Ishikawa (cell line): ENCODE results near the gene PIR.

Source experiments
- CEBPB ChIP-seq: IDR thresholded peaks from 2 replicates; pipeline ENCODE4 v1.6.1; 2012
- CREB1 ChIP-seq: IDR thresholded peaks from 2 replicates; pipeline ENCODE4 v1.6.1; 2012; ENCODE audit warnings: low read depth
- EGR1 ChIP-seq: IDR thresholded peaks from 2 replicates; pipeline ENCODE4 v1.6.1; 2012
- EP300 ChIP-seq: IDR thresholded peaks from 2 replicates; pipeline ENCODE4 v1.6.1; 2012; ENCODE audit warnings: borderline replicate concordance
- FOXM1 ChIP-seq: IDR thresholded peaks from 2 replicates; pipeline ENCODE4 v1.6.1; 2012; ENCODE audit warnings: low read depth, borderline replicate concordance
- NFIC ChIP-seq: IDR thresholded peaks from 2 replicates; pipeline ENCODE4 v1.6.1; 2012
- RAD21 ChIP-seq: IDR thresholded peaks from 2 replicates; pipeline ENCODE4 v1.6.1; 2012; ENCODE audit warnings: low read depth
- TAF1 ChIP-seq: IDR thresholded peaks from 2 replicates; pipeline ENCODE4 v1.6.1; 2012; ENCODE audit warnings: low read depth, mild to moderate bottlenecking
- TEAD4 ChIP-seq: IDR thresholded peaks from 2 replicates; pipeline ENCODE4 v1.6.1; 2012
- YY1 ChIP-seq: IDR thresholded peaks from 2 replicates; pipeline ENCODE4 v1.6.1; 2012; ENCODE audit warnings: low read depth
- ZBTB7A ChIP-seq: IDR thresholded peaks from 2 replicates; pipeline ENCODE4 v1.6.1; 2012; ENCODE audit warnings: low read depth
- TF ChIP-seq, protein P1 (sequence below): IDR thresholded peaks from 2 replicates; pipeline ENCODE4 v1.6.1; 2012
- TF ChIP-seq, protein P2 (sequence below): IDR thresholded peaks from 2 replicates; pipeline ENCODE4 v1.6.1; 2012; ENCODE audit warnings: low read depth, mild to moderate bottlenecking
- TF ChIP-seq, protein P3 (sequence below): IDR thresholded peaks from 2 replicates; pipeline ENCODE4 v1.6.1; 2012

DNA sequence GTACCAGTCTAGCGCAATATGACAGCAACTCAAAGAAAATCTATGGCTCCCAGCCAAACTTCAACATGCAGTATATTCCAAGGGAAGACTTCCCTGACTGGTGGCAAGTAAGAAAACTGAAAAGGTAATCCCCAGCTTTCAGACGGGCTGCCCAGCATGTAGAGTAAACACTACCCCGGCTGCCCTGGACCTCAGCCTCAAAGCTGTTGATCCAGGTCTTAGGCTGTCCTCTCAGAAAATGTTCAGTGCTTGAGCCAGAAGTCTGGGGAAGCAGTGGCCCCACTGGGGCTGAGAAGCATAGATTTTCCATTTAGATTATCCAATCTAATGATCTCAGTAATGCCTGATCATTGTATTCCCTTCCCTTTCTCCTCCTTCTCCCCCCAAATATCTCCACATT is 29.3 kb upstream of the PIR start:
- TF ChIP-seq EGR1 (no peak), YY1 (no peak), CEBPB (no peak), CREB1 (no peak), RAD21 (no peak), EP300 (no peak), FOXM1 (no peak), TAF1 (no peak), TEAD4 (no peak), NFIC (no peak), ZBTB7A (no peak)
- TF ChIP-seq, protein P1, sequence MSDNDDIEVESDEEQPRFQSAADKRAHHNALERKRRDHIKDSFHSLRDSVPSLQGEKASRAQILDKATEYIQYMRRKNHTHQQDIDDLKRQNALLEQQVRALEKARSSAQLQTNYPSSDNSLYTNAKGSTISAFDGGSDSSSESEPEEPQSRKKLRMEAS, result no peak
- TF ChIP-seq, protein P2, sequence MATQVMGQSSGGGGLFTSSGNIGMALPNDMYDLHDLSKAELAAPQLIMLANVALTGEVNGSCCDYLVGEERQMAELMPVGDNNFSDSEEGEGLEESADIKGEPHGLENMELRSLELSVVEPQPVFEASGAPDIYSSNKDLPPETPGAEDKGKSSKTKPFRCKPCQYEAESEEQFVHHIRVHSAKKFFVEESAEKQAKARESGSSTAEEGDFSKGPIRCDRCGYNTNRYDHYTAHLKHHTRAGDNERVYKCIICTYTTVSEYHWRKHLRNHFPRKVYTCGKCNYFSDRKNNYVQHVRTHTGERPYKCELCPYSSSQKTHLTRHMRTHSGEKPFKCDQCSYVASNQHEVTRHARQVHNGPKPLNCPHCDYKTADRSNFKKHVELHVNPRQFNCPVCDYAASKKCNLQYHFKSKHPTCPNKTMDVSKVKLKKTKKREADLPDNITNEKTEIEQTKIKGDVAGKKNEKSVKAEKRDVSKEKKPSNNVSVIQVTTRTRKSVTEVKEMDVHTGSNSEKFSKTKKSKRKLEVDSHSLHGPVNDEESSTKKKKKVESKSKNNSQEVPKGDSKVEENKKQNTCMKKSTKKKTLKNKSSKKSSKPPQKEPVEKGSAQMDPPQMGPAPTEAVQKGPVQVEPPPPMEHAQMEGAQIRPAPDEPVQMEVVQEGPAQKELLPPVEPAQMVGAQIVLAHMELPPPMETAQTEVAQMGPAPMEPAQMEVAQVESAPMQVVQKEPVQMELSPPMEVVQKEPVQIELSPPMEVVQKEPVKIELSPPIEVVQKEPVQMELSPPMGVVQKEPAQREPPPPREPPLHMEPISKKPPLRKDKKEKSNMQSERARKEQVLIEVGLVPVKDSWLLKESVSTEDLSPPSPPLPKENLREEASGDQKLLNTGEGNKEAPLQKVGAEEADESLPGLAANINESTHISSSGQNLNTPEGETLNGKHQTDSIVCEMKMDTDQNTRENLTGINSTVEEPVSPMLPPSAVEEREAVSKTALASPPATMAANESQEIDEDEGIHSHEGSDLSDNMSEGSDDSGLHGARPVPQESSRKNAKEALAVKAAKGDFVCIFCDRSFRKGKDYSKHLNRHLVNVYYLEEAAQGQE, result no peak
- TF ChIP-seq, protein P3, sequence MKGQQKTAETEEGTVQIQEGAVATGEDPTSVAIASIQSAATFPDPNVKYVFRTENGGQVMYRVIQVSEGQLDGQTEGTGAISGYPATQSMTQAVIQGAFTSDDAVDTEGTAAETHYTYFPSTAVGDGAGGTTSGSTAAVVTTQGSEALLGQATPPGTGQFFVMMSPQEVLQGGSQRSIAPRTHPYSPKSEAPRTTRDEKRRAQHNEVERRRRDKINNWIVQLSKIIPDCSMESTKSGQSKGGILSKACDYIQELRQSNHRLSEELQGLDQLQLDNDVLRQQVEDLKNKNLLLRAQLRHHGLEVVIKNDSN, result no peak
